Putamen (tissue), 1 donor: ENCODE data around the gene ANKRD9.
"Not testable (repeated sequence)": the region's sequence is repeated elsewhere in the genome, so short reads cannot be mapped to it uniquely, and the experiment has no call there.

Source experiments
- DNase-seq: peaks from one replicate; pipeline ENCODE4 v3.0.0-alpha.2; 2016; ENCODE audit warnings: low spot score

Gene ANKRD9

GRCh38 chr14:102538602-102539543 lies 29.3 kb upstream of the ANKRD9 start:
- no peak for DNase-seq

GRCh38 chr14:102537981-102538601 lies 28.5 kb upstream of the ANKRD9 start:
- no peak for DNase-seq

- no peak for DNase-seq
Measured at GRCh38 chr14:102532204-102532658, 22.7 kb upstream of the ANKRD9 start.

DNA sequence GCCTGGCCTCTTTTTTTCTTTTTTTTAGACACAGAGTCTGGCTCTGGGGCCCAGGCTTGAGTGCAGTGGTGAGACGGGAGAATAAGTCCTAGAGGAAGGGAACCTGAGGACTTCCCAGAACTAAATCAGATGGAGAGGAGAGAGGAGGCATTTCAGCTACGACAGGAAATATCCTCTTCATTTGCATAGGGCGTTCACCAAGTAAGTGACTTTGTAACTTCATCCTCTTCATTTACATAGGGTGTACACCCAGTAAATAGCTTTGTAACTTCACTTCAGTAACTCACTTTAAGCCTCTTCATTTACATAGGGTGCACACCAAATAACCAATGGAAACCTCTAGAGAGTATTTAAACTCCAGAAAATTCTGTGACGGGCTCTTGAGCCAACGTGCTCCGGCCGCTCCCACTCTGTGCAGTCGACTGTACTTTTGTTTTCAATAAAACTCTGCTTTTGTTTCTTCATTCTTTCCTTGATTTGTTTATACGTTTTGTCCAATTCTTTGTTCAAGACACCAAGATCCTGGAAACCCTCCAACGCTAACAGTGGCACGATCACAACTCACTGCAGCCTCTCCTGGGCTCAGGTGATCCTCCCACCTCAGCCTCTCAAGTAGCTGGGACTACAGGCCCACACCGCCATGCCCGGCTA lies 21.4 kb upstream of the ANKRD9 start:
- no peak for DNase-seq

- no peak for DNase-seq
Measured at GRCh38 chr14:102528431-102529170, 19.0 kb upstream of the ANKRD9 start.

DNA sequence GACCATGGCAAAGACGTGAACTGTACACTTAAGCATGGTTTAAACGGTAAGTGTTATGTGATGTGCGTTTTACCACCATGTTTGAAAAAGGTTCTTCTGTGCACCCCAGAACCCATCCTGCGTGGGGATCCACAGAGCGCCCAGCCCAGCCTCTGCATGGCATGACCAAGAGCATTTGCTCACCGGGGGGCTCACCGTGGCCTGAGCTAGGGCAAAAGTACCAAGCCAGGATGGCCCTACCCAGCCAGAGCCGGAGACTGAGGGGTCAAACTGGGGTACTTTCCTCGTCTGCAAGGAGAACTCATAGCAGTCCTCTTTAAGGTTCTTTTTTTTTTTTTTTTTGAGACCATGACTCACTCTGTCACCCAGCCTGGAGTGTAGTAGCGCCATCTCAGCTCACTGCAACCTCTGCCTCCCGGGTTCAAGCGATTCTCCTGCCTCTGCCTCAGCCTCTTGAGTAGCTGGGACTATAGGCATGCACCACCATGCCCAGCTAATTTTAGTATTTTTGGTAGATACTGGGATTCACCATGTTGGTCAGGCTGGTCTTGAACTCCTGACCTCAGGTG lies 16.4 kb upstream of the ANKRD9 start:
- DNase-seq, result no peak

- no peak for DNase-seq
Measured at GRCh38 chr14:102525219-102525928, 15.8 kb upstream of the ANKRD9 start.

DNA sequence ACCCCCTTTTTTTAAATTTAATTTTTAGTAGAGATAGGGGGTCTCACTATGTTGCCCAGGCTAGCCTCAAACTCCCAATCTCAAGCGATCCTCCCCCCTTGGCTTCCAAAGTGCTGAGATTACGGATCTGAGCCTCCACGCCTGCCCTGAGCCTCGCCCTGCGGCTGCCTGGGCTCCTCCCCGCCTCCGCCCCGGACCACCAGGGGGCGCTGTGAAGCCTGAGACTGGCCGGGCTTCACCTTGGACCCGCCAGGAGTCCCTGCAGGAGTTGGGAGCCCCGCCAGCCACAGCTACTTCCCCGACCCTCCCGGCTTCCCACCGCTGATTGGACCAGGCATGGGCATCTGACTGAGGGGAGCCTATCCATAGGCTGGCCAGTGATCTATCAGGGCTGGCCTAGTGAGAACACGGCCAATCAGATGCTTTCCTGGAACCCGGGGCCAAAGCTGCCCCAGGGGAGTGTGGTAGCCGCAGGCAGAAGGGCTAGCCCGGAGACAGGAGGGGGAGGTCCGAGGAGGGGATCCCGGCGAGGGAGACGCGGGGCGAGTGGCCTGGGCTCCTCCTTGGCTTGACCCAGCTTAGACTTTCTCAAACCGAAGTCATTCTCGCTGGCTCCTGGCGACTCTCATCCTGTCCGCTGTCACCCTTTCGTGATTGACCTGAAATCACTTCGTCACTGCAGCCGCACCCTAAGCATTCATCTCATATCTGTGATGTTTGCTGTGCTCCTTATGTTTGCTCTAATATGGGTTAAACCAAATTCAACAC lies 15.1 kb upstream of the ANKRD9 start:
- peak; percentile 97 for DNase-seq

GRCh38 chr14:102523569-102524450 lies 14.2 kb upstream of the ANKRD9 start:
- DNase-seq, result no peak

DNA sequence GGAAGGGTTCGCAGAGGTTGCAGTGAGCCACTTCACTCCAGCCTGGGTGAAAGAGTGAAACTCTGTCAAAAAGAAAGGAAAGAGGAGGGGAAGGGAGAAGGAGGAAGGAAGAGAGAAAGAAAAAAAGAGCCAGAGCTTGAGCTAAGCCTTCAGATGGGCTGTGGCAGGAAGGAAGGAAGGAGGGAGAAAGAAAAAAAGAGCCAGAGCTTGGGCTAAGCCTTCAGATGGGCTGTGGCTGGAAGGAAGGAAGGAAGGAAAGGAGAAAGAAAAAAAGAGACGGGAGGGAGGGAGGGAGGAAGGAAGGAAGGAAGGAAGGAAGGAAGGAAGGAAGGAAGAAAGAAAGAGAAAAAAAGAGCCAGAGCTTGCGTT lies 13.6 kb upstream of the ANKRD9 start:
- no peak for DNase-seq

- DNase-seq, result not testable (repeated sequence)
Measured at GRCh38 chr14:102519709-102520108, 10.1 kb upstream of the ANKRD9 start.

GRCh38 chr14:102518063-102518648 lies 8.6 kb upstream of the ANKRD9 start:
- DNase-seq, result no peak

DNA sequence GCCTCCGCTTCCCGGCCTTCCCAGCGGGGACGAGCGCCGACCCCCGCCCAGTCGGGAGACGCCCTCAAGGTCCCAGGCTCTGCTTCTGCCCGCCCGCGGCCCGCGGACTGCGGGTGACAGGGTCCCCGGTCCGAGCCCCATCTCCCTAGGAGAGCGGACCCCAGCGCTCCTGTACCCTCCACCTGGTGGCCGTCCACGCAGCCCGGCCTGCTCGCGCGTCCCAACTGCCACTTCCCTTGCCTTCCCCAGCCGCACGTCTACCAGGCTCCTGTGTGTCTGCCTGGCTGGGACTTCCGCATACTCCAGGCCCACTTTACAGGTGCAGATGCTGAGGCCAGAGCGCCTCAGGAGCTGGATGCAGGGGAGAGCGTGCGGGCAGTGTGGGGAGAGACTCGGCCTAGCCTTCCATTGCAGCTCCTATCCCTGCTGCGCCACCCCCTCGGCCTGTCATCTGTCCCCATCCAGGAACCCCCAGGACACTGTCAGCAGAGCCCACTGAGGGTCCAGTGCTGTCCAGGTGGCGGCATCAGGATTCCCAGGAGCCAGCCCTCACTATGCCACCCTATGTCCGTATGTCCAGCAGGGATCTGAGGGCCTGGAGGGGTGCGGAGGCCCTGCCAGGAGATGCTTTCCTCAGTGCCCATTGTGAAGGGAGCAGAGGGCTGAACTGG lies 8.0 kb upstream of the ANKRD9 start:
- no peak for DNase-seq

DNA sequence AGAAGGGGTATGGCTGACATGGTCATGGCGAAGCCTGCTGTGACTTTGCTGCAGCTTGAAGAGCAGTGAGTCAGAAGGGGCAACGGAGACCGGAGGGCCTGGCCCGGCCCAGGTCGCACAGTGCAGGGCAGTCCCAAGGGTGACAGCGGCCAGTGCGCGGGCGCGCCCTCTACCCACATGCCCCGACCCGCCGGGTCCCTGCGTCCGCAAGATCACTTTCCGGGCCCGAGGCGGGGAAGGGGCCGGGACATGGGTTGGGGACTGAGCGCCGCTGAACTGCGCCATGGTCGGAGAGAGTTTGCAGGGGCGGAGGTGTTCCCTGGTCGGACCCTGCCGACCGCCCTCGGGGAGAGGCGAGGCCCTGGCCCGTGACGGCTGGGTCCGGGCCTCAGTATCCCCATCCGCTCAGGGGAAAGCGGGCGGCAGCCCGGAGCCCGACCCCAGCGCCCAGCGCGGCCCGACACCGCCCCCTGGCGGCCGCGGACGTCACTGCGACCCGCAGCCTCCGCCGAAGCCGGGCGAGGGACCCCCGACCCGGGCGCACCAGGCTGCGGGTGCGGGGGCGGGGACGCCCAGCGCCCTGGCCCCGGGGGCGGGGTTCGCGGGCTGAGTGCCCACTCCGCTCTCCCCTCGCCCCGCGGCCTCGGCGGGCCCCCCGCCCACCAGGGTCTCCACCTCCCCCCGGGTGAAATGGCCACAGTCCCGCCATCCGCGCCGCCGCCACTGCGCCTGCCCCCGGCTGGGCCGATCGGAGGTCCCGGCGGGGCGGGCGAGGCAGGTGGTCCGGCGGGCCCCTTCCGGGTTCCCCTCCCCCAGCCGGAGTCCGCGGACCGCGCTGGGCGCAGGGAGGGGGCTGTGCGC lies 7.2 kb upstream of the ANKRD9 start:
- no peak for DNase-seq

- no peak for DNase-seq
Measured at GRCh38 chr14:102514987-102515733, 5.6 kb upstream of the ANKRD9 start.

DNA sequence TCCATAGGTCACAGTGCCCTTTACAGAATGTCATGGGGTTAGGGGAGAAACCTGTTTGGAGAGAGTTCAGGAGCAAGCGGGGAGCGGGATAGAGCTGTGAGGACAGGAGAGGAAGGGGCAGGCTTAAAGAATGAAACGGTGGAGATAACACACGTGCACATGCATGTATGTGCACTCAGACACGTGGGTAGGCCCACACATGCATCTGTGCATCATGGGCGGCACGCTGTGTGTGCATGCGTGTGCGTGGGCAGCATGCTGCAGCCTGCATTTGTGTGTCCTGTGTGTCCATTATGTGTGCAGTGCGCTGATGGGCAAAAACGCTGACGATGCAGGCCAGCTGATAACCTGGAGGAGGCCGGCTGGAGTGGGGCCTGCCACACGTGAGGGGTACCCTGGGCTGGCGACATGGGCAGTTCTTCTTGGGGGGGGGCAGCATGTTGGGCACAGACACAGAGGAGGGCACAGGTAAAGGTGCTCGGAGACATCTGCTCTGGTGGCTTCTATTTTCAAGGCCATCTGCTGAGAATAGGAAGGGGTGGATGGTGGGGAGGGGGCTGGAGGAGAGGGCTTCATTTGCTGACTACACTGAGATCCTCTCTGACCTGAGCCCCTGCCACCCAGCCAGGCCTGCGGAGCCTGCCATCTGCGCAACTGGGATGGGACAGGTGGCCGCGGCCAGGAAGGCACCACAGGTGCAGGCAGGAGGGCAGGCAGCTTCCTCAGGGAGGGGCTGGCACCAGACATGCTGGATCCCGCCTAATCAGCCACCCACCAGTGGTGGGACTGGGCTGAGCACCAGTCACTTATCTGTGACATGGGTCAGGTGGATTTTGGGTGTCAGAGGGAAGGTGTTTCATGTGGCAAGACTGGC lies 4.6 kb upstream of the ANKRD9 start:
- no peak for DNase-seq
